ENCODE data around the gene RSF1. TPM values are rescaled to one million over a fixed set of nuclear protein-coding genes. Genes with fewer than 3 reads are reported as not detected.
"Not testable (repeated sequence)": the region's sequence is repeated elsewhere in the genome, so short reads cannot be mapped to it uniquely, and the experiment has no call there.

Gene RSF1
- total and polyA plus RNA-seq, 8 donors = 4.9 to 230 (median 74.4) TPM

- TF ChIP-seq POLR2AphosphoS5 (IDR thresholded peaks at IDR 0.05) (peak in 2 of 3 donors; percentile 13 to 54), POLR2A (IDR thresholded peaks at IDR 0.05) (no peak)
- Histone ChIP-seq H3K27ac (peak overlapping the region in 3 of 5 donors; percentile 4 to 48 (median 30)), H3K9me3 (no peaks in the 10 kb centered on the region), H3K36me3 (no peaks in the 10 kb centered on the region), H3K4me1 (peaks cover 5 to 44% (median 34%) of the 10 kb centered on the region in 4 donors), H3K27me3 (no peaks in the 10 kb centered on the region), H3K4me3 (no peak overlapping the region)
- intact Hi-C loops (cut with DNase I; ENCODE audit: low total_unique reads) = no loop called here
- DNase-seq = peak in 1 of 2 donors; percentile 57
- 14 to 26% (median 21%) methylated on average over 1 of the region's 1 CpG for WGBS, 5 donors
These were observed 3.3 kb upstream of the RSF1 start for GRCh38 chr11:77823775-77824174.

DNA sequence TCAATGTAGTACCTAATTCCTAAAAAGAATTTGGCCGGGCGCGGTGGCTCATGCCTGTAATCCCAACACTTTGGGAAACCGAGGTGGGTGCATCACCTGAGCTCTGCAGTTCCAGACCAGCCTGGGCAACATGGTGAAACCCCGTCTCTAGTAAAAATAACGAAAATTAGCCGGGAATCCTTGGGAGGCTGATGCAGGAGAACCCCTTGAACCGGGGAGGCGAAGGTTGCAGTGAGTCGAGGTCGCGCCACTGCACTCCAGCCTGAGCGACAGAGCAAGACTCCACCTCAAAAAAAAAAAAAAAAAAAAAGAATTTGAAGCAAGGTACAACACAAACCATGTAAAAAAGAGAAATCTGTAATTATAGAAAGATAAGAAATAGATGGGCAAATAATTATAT, 1.6 kb upstream of the RSF1 start:
- DNase-seq; H3K27me3 ChIP-seq; intact Hi-C loops (cut with DNase I; ENCODE audit: low total_unique reads); H3K36me3 ChIP-seq; H3K9me3 ChIP-seq: not testable (repeated sequence)
- 67 to 75% (median 71%) methylated on average over 13 of the region's 13 CpGs for WGBS, 5 donors
- peak overlapping the region in 1 of 5 donors; percentile 95 for H3K27ac ChIP-seq
- H3K4me3 ChIP-seq = peak overlapping the region; percentile 95 to 100 (median 99)
- H3K4me1 ChIP-seq = peaks cover 11 to 61% (median 46%) of the 10 kb centered on the region in 4 donors

DNA sequence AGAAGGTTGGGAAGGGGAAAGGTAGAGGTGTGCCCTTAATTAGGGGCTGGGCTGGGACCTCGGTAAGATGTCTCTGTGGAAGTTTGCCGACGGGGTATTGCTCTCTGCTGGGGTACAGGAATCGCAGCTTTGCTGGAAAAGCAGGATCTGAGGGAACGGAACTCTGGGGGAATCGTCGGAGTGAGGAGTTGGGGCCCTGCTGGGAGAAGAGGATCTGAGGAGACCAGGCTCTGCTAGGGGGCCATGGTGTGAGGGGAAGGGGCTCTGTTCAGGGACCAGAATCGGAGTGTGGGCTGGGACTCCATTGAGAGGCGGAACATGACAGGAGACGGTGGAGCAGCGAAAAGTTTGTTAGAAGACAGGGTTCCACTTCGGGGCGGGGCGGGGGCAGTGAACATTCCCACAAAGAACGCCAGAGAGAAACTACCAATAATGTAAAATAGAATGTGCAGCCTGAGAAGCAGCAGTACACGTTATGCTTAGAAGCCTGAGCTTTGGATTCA, 878 bp upstream of the RSF1 start:
- Histone ChIP-seq H3K9me3 (no peaks in the 10 kb centered on the region), H3K4me3 (peak overlapping the region; percentile 95 to 100 (median 99)), H3K4me1 (peaks cover 11 to 64% (median 49%) of the 10 kb centered on the region in 4 donors), H3K27me3 (no peaks in the 10 kb centered on the region), H3K36me3 (no peaks in the 10 kb centered on the region), H3K27ac (peak overlapping the region; percentile 87 to 95 (median 95))
- intact Hi-C loops (cut with DNase I; ENCODE audit: low total_unique reads) = no loop called here
- no peak for TF ChIP-seq EP300 (IDR thresholded peaks at IDR 0.05)
- TF ChIP-seq POLR2AphosphoS5 (IDR thresholded peaks at IDR 0.05) = no peak
- peak in 1 of 4 donors; percentile 0 for TF ChIP-seq POLR2A (IDR thresholded peaks at IDR 0.05)
- no peak for TF ChIP-seq CTCF (IDR thresholded peaks at IDR 0.05)
- 0 to 3% (median 1%) methylated on average over 16 of the region's 16 CpGs for WGBS, 5 donors
- peak in 1 of 2 donors; percentile 55 for DNase-seq

GRCh38 chr11:77819921-77820564, 479 bp downstream of the RSF1 start:
- intact Hi-C loops (cut with DNase I; ENCODE audit: low total_unique reads) = no loop called here
- peak overlapping the region; percentile 95 to 100 (median 99) for H3K4me3 ChIP-seq
- no peaks in the 10 kb centered on the region for H3K36me3 ChIP-seq
- DNase-seq = peak; percentile 31 to 85
- peaks cover 11 to 75% (median 49%) of the 10 kb centered on the region in 4 donors for H3K4me1 ChIP-seq
- H3K27me3 ChIP-seq = no peaks in the 10 kb centered on the region
- no peaks in the 10 kb centered on the region for H3K9me3 ChIP-seq
- TF ChIP-seq POLR2AphosphoS5 (IDR thresholded peaks at IDR 0.05) (no peak), EP300 (IDR thresholded peaks at IDR 0.05) (no peak)
- 0 to 2% (median 0%) methylated on average over 17 to 55 of the region's 55 CpGs for WGBS, 5 donors
- H3K27ac ChIP-seq = peak overlapping the region; percentile 90 to 97 (median 95)

DNA sequence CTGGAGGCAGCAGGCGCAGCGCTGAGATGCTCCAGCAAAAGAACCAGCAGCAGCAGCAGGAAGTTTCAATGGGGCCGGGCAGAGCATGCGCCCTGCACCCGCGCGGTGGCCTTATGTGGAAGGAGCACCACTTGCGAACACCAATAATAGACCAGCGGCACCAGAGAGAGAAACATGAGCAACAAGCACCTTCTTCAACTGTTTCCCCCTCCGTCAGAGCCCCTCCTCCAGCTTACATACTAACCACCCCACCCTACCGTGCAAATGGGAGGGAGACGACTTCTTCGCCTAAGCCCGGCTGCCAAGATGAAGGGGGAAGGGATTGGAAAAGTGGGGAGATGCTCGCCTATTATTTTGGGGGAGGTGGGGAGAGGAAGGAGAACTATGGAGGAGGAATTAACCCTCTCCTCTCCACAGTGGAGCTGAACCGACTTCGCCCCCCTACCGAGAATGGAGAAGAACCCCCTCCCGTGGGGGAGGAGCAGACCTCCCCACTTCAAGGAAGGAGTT, 1.1 kb downstream of the RSF1 start:
- peak; percentile 53 to 87 (median 83) for TF ChIP-seq POLR2AphosphoS5 (IDR thresholded peaks at IDR 0.05)
- TF ChIP-seq POLR2A (IDR thresholded peaks at IDR 0.05) = no peak
- no peak for TF ChIP-seq EP300 (IDR thresholded peaks at IDR 0.05)
- TF ChIP-seq CTCF (IDR thresholded peaks at IDR 0.05) = peak in 1 of 7 experiments; percentile 17
- WGBS, 5 donors = 0 to 1% (median 0%) methylated on average over 19 of the region's 19 CpGs
- Histone ChIP-seq H3K4me3 (peak overlapping the region; percentile 95 to 100 (median 99)), H3K9me3 (no peaks in the 10 kb centered on the region), H3K27me3 (no peaks in the 10 kb centered on the region), H3K27ac (peak overlapping the region; percentile 90 to 97 (median 95)), H3K4me1 (peaks cover 11 to 74% (median 47%) of the 10 kb centered on the region in 4 donors), H3K36me3 (no peaks in the 10 kb centered on the region)
- peak; percentile 86 to 95 for DNase-seq
- intact Hi-C loops (cut with DNase I; ENCODE audit: low total_unique reads) = no loop called here

All from stomach (tissue), 9 donors.